Activated CD4-positive, alpha-beta T cell treated with anti-CD3 and anti-CD28 coated beads, Interleukin-2, amount 10 ng/mL, durations not matched to agents 7 days and 5 days (primary cell): ENCODE measurements around the gene SFN. TPM values are rescaled to one million over a fixed set of nuclear protein-coding genes. Genes with fewer than 3 reads are reported as not detected.

Experiments
- CTCF ChIA-PET: fragments of 350-600 bp; sonication (Branson Sonifier 250); formaldehyde crosslinking; loops from one replicate; lab custom pipeline; 2021; ENCODE audit warnings: antibody characterized with exemption; lab: Charles Lee
- POLR2A ChIA-PET: fragments of 350-600 bp; sonication (Branson Sonifier 250); formaldehyde crosslinking; loops from one replicate; lab custom pipeline; 2021; ENCODE audit warnings: antibody characterized with exemption; lab: Charles Lee
- DNase-seq: peaks from one replicate; pipeline ENCODE4 v3.0.0-alpha.2; 2020
- H3K27ac Mint-ChIP-seq: one replicate; pipeline ENCODE4 v1.8.0; 2021; ENCODE audit warnings: mild to moderate bottlenecking, moderate library complexity, mixed read lengths
- H3K27me3 Mint-ChIP-seq: one replicate; pipeline ENCODE4 v1.8.0; 2021; ENCODE audit warnings: mixed read lengths
- H3K36me3 Mint-ChIP-seq: one replicate; pipeline ENCODE4 v1.8.0; 2021; ENCODE audit warnings: low read depth, mixed read lengths
- H3K4me1 Mint-ChIP-seq: one replicate; pipeline ENCODE4 v1.8.0; 2021; ENCODE audit warnings: mixed read lengths
- H3K4me3 Mint-ChIP-seq: one replicate; pipeline ENCODE4 v1.8.0; 2021; ENCODE audit warnings: mild to moderate bottlenecking, moderate library complexity, mixed read lengths
- H3K9me3 Mint-ChIP-seq: one replicate; pipeline ENCODE4 v1.8.0; 2021; ENCODE audit warnings: mixed read lengths
- total RNA-seq, 2 experiments: library from RNA; stranded (reverse); gene quantifications; one replicate each; pipeline ENCODE4 v1.2.3, GENCODE V29; 2021

Gene SFN
- total RNA-seq: 1 to 10 TPM; 2.4 to 3.0 TPM

DNA sequence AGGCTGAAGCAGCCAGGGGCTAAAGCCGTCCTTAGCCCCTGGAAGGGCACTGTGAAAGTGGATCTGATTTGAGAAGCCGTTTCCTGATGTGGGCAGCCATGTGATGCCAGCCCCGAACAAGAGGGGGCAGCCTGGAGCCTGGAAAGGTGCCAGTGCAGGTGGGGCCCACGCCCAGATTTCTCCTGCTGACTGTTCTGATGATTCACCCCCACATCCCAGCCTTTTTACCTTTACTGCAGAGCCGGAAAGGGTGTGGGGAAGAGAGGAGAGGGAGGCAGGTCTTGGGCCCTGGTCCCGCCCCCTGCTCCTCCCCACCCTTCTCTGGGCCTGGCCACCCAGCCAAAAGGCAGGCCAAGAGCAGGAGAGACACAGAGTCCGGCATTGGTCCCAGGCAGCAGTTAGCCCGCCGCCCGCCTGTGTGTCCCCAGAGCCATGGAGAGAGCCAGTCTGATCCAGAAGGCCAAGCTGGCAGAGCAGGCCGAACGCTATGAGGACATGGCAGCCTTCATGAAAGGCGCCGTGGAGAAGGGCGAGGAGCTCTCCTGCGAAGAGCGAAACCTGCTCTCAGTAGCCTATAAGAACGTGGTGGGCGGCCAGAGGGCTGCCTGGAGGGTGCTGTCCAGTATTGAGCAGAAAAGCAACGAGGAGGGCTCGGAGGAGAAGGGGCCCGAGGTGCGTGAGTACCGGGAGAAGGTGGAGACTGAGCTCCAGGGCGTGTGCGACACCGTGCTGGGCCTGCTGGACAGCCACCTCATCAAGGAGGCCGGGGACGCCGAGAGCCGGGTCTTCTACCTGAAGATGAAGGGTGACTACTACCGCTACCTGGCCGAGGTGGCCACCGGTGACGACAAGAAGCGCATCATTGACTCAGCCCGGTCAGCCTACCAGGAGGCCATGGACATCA is at the start of gene SFN:
TSS of gene SFN (plus strand) at position 369 of the 904 bp plus-strand sequence. CDS start at position 433, 64 bp downstream.
- POLR2A ChIA-PET: no interaction called here
- Mint-ChIP-seq H3K4me3 (peak within 1 kb of the TSS; percentile 82), H3K27ac (peak within 1 kb of the TSS; percentile 93), H3K4me1 (peaks cover 34% of the 10 kb centered on the region), H3K9me3 (no peaks in the 10 kb centered on the region), H3K27me3 (no peaks in the 10 kb centered on the region), H3K36me3 (no peaks in the 10 kb centered on the region)
- CTCF ChIA-PET: interaction anchor here (0.8 to 2.2 kb wide), 6 partner anchors 8 to 362 kb away, joined by 3 to 6 read pairs (median 3); partner anchors contain the start of gene GPATCH3
- DNase-seq: peak; percentile 53

DNA sequence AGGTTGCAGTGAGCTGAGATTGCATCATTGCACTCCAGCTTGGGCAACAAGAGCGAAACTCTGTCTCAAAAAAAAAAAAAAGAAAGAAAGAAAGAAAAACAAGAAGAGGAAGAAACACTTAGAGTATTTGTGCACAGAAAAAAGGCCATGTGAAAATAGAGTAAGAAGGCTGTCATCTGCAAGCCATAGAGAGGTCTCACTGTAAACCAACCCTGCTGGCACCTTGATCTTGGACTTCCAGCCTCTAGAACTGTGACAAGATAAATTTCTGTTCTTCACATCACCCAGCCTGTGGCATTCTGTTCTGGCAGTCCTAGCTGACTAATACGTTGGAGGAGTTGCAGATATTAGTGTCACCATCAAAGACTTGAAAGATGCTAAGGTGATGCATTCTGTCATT is 48.6 kb upstream of the SFN start:
- ChIA-PET CTCF (interaction anchor here (0.7 to 1.4 kb wide), 3 partner anchors 9 to 51 kb away, joined by 3 to 4 read pairs (median 3); no protein-coding TSS in a partner anchor), POLR2A (no interaction called here)
- H3K36me3 Mint-ChIP-seq: no peaks in the 10 kb centered on the region
- no peak for DNase-seq
- peaks cover 20% of the 10 kb centered on the region for H3K4me1 Mint-ChIP-seq
- no peaks in the 10 kb centered on the region for H3K27me3 Mint-ChIP-seq
- no peak overlapping the region for H3K4me3 Mint-ChIP-seq
- H3K27ac Mint-ChIP-seq: no peak overlapping the region
- no peaks in the 10 kb centered on the region for H3K9me3 Mint-ChIP-seq

DNA sequence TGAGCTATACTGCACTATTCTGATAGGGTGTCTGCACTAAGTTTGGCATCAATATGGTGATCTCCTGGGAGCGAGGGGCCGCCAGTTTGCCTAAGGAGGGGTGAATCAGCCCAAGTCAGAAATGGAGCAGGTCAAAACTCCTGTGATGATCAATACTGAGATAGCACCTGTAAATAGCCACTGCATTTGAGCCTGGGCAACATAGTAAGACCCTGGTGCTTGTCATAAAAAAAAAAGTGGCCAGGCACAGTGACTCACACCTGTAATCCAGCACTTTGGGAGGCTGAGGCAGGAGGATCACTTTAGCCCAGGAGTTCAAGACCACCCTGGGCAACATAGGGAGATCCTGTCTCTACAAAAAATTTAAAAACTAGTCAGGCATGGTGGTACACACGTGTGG is 48.1 kb upstream of the SFN start:
- CTCF ChIA-PET: interaction anchor here (0.7 to 1.4 kb wide), 6 partner anchors 8 to 73 kb away, joined by 3 to 4 read pairs (median 3); no protein-coding TSS in a partner anchor
- H3K27me3 Mint-ChIP-seq: no peaks in the 10 kb centered on the region
- H3K4me3 Mint-ChIP-seq: no peak overlapping the region
- DNase-seq: no peak
- POLR2A ChIA-PET: no interaction called here
- no peak overlapping the region for H3K27ac Mint-ChIP-seq
- H3K36me3 Mint-ChIP-seq: no peaks in the 10 kb centered on the region
- no peaks in the 10 kb centered on the region for H3K9me3 Mint-ChIP-seq
- peaks cover 20% of the 10 kb centered on the region for H3K4me1 Mint-ChIP-seq

DNA sequence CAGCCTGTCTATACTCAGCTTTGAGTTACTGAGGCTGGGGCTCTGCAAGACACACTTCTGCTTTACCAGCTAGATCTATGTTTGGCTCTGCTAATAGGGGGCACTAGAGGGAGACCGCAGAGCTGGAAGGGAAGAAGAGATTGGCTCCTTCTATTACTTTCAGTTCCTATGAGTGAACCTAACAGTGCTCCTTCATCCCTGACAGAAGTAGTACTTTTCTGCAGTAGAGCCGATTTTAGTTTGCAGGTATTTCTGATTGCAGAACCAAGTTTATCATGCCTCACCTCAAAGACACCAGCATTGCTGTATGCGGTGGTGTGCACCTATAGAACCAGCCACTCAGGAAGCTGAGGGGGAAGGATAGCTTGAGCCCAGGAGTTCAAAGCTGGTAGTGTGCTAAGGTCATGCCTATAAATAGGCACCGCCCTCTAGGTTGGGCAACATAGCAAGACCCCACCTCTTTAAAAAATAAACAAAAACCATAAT is 42.1 kb upstream of the SFN start:
- H3K9me3 Mint-ChIP-seq: no peaks in the 10 kb centered on the region
- CTCF ChIA-PET: interaction anchor here (0.6 to 2.1 kb wide), 12 partner anchors 10 to 321 kb away, joined by 3 to 18 read pairs (median 4); partner anchors contain the start of gene PIGV
- no peaks in the 10 kb centered on the region for H3K36me3 Mint-ChIP-seq
- POLR2A ChIA-PET: interaction anchor here (0.7 to 0.9 kb wide), 2 partner anchors 45 to 219 kb away, joined by 3 to 4 read pairs; no protein-coding TSS in a partner anchor
- peaks cover 30% of the 10 kb centered on the region for H3K4me1 Mint-ChIP-seq
- peak; percentile 43 for DNase-seq
- no peaks in the 10 kb centered on the region for H3K27me3 Mint-ChIP-seq
- H3K4me3 Mint-ChIP-seq: peak overlapping the region; percentile 51
- peak overlapping the region; percentile 76 for H3K27ac Mint-ChIP-seq

DNA sequence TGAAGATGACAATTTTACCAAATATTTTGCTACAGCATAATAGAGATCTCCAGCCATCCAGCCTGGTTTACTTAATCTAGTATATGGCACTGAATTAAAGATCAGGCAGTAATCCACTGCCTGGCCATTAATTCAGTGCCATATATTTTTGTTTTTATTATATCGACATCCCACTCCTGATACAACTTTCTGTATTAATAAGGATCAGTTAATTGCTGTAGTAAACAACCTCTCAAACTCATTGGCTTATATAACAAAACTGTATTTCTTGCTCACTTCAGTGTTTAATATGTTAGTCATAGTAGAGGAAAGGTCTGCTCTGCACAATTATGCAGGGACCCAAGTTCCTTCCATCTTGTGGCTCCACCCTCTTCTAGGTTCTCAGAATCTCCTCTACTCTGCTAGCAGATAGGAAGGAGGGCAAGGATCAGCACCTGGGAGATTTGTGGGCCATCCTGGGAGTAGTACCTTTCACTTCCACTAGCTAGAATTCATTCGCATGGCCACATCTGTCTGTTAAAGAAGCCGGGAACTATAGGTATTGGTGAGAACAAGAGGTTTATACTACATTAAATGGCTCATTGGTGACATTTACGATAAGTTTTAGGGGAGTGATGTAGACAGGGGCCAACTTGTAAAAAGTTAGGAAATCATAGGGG is 40.1 kb upstream of the SFN start:
- no peak overlapping the region for H3K4me3 Mint-ChIP-seq
- DNase-seq: no peak
- peaks cover 42% of the 10 kb centered on the region for H3K4me1 Mint-ChIP-seq
- H3K27ac Mint-ChIP-seq: no peak overlapping the region
- ChIA-PET CTCF (interaction anchor here (0.7 to 3.1 kb wide), 4 partner anchors 8 to 65 kb away, joined by 3 to 15 read pairs (median 4); no protein-coding TSS in a partner anchor), POLR2A (no interaction called here)
- H3K27me3 Mint-ChIP-seq: no peaks in the 10 kb centered on the region
- peaks cover 6% of the 10 kb centered on the region for H3K36me3 Mint-ChIP-seq
- H3K9me3 Mint-ChIP-seq: no peaks in the 10 kb centered on the region

DNA sequence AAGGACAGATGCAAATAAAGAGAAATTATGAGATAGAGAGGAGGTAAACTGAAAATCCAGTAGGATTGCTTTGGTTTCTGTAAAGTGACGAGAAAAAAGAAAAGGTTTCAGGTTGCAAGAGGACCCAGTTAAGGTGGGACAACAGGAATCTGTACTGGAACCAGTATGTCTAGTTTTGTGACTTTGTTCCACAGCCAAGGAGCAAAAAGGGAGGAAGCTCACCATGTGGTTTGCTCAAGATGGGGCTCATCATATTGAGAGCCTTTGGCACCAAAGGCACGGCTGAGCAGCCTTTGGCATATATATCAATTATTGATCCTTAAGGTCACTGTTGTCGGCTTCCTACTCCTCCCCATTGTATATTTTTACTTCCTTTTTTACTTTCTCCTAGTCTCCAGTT is 38.2 kb upstream of the SFN start:
- H3K9me3 Mint-ChIP-seq: no peaks in the 10 kb centered on the region
- H3K4me1 Mint-ChIP-seq: peaks cover 60% of the 10 kb centered on the region
- ChIA-PET CTCF (interaction anchor here (1.0 to 3.1 kb wide), 4 partner anchors 9 to 41 kb away, joined by 4 to 15 read pairs (median 6); no protein-coding TSS in a partner anchor), POLR2A (no interaction called here)
- no peak overlapping the region for H3K4me3 Mint-ChIP-seq
- no peak for DNase-seq
- peaks cover 20% of the 10 kb centered on the region for H3K36me3 Mint-ChIP-seq
- no peak overlapping the region for H3K27ac Mint-ChIP-seq
- no peaks in the 10 kb centered on the region for H3K27me3 Mint-ChIP-seq

DNA sequence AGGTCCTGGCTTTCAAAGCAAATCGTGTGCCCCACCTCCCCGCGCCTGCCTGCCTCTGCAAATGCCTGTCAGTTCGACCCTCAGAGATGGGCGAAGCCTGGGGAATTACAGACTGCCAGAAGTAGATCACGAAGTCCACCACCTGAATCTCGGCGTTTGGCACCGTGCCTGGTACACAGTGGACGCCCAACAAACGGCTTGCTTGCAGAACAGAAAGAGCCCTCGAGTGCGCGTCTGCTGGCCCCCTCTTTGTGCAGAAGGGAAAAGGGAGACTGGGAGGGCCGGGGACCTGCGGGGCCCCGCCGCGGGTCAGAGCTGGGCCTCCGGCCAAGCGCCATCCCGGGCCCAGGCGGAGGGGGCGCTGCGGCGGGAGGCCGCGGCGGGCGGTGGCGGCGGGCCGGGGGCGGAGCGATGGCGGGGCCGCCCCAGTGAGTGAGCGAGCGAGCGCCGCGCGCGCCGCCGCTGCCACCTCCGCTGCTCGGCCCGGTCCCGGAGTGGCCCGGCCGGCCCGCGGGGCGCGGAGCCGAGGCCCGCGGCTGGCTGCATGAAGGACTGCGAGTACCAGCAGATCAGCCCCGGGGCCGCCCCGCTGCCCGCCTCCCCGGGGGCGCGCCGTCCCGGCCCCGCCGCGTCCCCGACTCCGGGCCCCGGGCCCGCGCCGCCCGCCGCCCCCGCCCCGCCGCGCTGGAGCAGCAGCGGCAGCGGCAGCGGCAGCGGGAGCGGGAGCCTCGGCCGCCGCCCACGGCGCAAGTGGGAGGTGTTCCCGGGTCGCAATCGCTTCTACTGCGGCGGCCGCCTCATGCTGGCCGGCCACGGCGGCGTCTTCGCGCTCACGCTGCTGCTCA is 36.5 kb upstream of the SFN start, which contains the start of gene ZDHHC18:
TSS of gene ZDHHC18 (plus strand) at position 428 of the 845 bp plus-strand sequence. CDS start at position 545, 117 bp downstream.
- Mint-ChIP-seq H3K4me3 (peak within 1 kb of the TSS; percentile 93), H3K27me3 (no peaks in the 10 kb centered on the region), H3K4me1 (peaks cover 64% of the 10 kb centered on the region), H3K9me3 (no peaks in the 10 kb centered on the region), H3K36me3 (peaks cover 31% of the 10 kb centered on the region), H3K27ac (peak within 1 kb of the TSS; percentile 95)
- CTCF ChIA-PET: interaction anchor here (0.6 to 2.4 kb wide), 9 partner anchors 10 to 557 kb away, joined by 3 to 8 read pairs (median 4); no protein-coding TSS in a partner anchor
- DNase-seq: peak; percentile 66
- POLR2A ChIA-PET: interaction anchor here (0.6 to 1.0 kb wide), 2 partner anchors 9 to 401 kb away, joined by 3 to 4 read pairs; no protein-coding TSS in a partner anchor

DNA sequence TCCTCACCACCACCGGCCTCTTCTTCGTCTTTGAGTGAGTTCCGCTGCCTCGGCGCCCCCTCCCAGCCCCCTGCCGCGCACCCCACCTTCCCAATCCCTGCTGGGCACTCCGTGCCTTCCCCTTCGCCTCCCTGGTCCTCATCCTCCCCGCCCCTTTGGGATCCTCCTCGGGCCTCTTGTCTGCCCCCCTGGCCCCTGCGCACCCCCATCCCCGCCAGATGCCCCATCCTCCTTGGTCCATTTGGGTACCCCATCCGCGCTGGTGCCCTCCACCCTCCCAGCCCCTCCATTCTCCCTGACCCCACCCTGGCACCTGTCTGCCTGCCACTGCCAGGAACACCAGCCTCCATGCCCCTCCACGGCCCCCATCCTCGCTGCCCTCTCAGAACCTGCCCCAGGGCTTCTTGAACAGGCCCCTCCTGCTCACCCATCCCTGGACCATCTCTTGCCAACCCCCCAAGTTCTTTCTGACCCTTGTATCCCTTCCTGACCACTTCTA is 35.8 kb upstream of the SFN start:
- peak overlapping the region; percentile 93 for H3K4me3 Mint-ChIP-seq
- H3K27ac Mint-ChIP-seq: peak overlapping the region; percentile 94
- no peaks in the 10 kb centered on the region for H3K9me3 Mint-ChIP-seq
- POLR2A ChIA-PET: no interaction called here
- H3K36me3 Mint-ChIP-seq: peaks cover 35% of the 10 kb centered on the region
- DNase-seq: no peak
- H3K27me3 Mint-ChIP-seq: no peaks in the 10 kb centered on the region
- CTCF ChIA-PET: interaction anchor here (2.2 kb wide), 1 partner anchor 224 kb away, joined by 6 read pairs; no protein-coding TSS in a partner anchor
- peaks cover 68% of the 10 kb centered on the region for H3K4me1 Mint-ChIP-seq

DNA sequence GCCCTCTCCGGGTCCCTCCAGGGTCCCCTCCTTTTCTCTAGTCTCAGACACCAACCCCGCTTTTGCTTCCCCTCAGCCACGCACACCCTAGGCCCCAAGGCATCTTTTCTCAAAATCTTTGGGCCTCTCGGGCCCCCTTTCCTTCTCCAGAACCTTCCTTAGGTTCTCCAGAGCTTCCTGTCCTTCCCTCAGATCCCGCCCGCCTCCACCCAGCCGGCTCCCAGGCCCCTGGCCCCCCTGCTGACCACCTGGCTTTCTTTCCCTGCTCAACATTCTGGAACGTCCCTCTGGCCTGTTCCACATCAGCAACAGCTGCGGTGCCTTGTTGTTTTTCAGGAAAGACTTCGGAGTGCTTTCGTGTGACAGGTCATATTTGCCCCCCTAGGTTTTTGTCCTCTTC is 35.3 kb upstream of the SFN start:
- H3K36me3 Mint-ChIP-seq: peaks cover 41% of the 10 kb centered on the region
- H3K27me3 Mint-ChIP-seq: no peaks in the 10 kb centered on the region
- peaks cover 73% of the 10 kb centered on the region for H3K4me1 Mint-ChIP-seq
- ChIA-PET POLR2A (no interaction called here), CTCF (interaction anchor here (2.2 kb wide), 1 partner anchor 225 kb away, joined by 6 read pairs; no protein-coding TSS in a partner anchor)
- no peak for DNase-seq
- peak overlapping the region; percentile 93 for H3K4me3 Mint-ChIP-seq
- H3K27ac Mint-ChIP-seq: peak overlapping the region; percentile 94
- no peaks in the 10 kb centered on the region for H3K9me3 Mint-ChIP-seq

DNA sequence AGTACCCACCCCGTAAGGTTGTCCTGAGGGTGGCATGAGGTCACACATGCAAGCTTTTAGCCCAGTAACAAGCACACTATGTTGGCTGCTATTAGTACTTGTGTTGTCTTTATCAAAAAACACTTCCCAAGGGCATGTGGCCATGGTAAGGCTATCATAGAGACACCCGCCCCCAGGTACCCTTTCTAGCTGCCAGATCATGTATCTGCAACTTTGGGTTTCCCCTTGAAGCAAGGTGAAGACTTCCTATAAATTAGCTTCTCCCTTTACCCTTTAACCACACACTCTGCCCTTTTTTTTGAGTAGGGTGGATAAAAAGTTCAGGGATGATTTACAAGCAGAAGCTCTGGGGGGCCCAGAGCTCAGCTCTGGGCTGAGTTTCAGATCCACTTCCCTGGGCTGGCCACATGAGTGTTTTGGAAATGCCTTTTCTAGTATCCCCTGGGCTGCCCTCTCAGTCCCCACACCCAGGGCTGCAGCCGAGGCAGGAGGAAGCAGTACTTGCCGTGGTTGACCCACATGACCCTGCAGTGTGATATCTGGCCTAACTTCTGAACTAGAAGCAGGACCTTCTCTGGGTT is 34.4 kb upstream of the SFN start:
- Mint-ChIP-seq H3K27me3 (no peaks in the 10 kb centered on the region), H3K27ac (peak overlapping the region; percentile 94), H3K9me3 (no peaks in the 10 kb centered on the region), H3K4me1 (peaks cover 76% of the 10 kb centered on the region), H3K4me3 (peak overlapping the region; percentile 93), H3K36me3 (peaks cover 49% of the 10 kb centered on the region)
- no peak for DNase-seq
- ChIA-PET POLR2A (no interaction called here), CTCF (interaction anchor here (0.6 to 2.2 kb wide), 5 partner anchors 9 to 226 kb away, joined by 3 to 7 read pairs (median 4); no protein-coding TSS in a partner anchor)
